Stimulated activated CD8-positive, alpha-beta memory T cell treated with anti-CD3 and anti-CD28 coated beads, Interleukin-15, amount 100 ng/mL, for 1 hour (primary cell): ENCODE data around the gene KLHL33.

Source experiments
- DNase-seq: peaks from one replicate; pipeline ENCODE4 v3.0.0-alpha.2; 2020; ENCODE audit warnings: low read depth

The KLHL33 gene, protein sequence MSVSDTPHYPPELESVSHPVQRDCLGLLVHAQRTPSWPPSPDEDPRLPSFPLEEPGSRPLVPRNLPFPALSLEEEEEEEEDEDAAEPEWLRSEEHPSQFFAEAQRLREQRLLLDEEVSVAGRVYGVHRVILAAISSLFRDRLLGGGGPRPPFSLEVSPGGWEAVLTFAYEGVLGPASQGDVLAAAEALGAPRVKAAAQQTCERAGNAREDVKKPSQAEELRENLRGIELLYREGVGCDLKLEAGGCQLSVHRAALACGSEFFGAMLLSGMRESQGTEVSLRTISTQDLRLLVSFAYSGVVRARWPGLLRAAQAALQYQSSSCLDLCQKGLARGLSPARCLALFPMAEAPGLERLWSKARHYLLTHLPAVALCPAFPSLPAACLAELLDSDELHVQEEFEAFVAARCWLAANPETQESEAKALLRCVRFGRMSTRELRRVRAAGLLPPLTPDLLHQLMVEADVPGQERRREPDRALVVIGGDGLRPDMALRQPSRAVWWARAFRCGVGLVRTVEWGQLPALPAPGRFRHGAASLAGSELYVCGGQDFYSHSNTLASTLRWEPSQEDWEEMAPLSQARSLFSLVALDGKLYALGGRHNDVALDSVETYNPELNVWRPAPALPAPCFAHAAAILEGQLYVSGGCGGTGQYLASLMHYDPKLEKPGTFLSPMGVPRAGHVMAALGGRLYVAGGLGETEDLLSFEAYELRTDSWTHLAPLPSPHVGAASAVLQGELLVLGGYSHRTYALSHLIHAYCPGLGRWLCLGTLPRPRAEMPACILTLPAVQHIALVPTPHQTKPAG

DNA sequence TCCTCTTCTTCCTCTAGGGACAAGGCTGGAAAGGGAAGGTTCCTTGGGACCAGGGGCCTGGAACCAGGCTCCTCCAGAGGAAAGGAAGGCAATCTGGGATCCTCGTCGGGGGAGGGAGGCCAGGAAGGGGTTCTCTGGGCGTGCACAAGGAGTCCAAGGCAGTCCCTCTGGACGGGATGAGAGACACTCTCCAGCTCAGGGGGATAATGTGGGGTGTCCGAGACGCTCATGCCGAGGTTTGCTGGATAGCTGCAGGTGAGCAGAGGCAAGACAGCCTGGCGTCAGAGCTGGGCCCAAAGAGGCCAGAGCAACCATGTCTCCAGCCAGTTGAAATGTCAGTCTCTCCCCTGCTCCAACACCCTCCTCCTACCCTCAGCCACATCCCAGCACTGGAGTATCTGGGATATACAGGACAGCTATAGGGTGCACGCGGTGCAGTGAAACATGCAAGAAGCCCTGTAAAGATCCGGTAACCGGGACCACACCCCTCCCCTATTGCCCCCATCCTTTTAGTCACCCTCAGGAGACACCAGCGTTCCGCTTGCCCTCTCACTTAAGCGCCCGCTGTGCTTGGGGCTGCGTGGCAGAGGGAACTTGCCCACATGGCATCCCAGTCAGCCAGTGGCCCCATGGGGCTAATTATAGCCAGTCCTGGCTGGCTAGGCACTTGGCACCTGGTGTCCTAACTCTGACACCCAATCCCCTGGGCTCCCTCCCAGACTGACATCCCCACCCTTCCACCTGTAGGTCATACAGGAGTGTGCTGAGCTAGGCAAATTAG is at the start of gene KLHL33:
KLHL33 (minus strand) TSS at position 585 of the 781 bp plus-strand sequence; CDS start at position 230, 355 bp downstream.
- no peak for DNase-seq

DNA sequence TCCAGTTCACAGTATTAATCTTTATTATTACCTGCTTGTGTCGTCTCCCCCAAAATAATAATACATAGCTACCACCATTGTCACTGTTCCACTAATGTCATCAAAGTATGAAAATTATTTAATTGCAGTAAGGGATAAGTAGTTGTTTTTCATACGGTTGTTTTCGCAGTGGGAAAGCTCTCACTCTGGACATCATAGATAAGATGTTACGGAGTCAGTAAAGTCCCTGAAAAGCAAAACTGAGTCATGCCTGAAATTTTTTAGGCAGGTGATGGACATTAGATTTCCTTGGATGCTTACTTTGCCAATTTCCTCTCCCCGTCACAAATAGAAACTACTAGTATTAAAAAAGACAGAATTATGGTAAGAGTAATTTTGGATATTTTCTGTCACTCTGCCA is 46.4 kb upstream of the KLHL33 start:
- DNase-seq, result no peak

DNA sequence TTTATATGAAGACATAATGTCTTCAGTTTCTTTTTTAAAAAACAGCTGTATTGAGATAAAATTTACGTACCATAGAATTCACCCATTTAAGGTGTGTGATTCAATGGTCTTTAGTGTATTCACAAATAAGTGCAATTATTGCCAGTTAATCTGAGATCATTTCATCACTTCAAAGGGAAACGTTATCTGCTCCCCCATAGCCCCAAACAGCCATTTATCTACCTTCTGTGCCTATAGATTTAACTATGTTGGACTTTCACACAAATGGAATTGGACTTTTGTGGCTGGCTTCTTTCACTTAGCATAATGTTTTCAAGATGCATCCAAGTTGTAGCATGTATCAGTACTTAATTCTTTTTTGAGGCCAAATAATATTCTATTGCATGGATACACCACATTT is 42.9 kb upstream of the KLHL33 start:
- no peak for DNase-seq

DNA sequence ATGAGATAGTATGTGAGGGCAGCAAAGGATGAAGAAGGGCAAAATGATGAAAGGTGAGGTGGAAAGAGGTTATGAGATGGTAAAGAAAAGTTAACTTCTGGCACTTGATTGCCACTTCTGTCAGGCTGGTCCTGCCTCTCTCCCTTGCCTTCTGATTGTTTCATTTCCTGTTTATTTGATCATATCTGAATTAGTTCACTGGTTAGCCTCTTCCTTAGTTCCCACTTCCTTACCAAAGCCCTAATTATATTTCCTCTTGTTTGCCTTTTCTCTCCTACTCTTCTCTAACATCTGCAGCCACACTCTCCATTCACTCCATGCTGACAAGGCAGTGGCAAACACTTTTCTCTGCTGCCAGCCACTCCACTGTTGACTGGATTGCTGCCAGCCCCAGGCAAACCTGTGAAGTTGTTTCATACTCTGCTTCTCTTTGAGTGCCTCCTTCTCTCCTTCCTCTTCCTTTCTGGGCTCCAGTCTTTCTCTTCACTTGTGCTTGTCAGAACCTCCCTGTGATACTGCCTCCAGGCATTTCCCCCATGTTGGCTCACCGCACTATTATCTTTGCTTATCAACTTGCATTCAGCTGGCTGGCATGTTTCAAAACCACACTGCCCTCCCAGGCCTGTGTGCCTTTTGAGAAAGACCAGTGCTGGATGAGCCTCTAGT is 41.4 kb upstream of the KLHL33 start:
- no peak for DNase-seq

DNA sequence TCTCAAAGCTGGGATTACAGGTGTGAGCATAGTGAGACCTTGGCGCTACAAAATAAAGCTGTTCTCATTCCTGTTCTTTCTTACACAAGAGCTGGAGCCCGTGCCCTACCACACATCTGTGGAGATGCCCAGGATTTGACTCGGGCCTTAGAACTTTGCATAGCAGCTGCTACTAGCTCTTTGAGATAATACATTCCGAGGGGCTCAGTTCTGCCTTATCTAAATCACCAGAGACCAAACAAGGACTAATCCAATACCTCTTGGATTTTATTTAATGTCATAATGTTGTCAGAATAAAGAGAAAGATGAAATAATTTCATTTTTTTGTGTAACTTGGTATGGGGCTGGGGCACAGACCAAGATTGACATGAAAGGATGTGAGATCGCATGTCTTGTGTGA is 40.8 kb upstream of the KLHL33 start:
- no peak for DNase-seq

DNA sequence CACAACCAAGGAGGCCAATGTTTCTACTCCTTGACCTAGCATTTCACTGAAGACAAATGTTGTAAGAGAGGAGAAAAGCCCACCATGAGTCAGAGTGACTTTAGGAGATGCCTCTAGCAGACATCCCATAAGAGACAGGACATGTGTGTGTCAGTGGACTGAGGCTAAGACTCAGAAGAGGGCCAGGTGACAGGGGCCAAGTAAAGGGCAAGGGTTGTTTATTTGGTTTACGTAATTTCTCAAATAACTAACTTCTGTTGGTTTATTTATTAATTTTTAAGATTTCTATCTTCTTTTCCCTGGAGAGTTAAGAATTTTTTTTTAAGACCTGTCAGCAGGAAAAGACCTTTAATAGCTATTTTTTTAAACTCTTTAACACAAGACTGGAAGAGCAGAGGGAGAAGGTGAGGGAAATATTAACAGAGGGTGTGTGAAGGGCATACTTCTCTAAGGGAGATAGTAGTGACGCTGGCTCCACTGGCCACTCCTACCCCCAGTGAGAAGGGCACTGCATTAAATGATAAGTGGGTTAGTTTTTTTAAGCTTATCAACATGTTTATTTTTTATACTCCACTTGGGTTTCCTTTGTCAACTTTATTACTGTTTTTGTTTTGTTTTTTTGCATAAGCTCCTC is 36.7 kb upstream of the KLHL33 start:
- no peak for DNase-seq

DNA sequence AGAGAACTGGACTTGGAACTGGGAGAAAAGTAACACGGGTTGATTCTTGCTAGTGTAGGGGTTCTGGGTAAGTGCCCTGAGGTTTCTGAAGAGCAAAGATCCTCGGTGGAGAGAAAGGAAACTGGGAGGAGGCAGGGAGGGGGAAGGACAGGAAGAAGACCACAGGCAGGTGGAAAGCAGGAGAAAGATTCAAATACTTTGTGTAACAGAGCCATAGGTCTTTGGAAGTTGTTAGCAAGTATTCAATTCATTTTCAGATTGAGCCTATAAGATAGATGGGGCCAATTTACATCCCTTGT is 34.6 kb upstream of the KLHL33 start:
- no peak for DNase-seq

DNA sequence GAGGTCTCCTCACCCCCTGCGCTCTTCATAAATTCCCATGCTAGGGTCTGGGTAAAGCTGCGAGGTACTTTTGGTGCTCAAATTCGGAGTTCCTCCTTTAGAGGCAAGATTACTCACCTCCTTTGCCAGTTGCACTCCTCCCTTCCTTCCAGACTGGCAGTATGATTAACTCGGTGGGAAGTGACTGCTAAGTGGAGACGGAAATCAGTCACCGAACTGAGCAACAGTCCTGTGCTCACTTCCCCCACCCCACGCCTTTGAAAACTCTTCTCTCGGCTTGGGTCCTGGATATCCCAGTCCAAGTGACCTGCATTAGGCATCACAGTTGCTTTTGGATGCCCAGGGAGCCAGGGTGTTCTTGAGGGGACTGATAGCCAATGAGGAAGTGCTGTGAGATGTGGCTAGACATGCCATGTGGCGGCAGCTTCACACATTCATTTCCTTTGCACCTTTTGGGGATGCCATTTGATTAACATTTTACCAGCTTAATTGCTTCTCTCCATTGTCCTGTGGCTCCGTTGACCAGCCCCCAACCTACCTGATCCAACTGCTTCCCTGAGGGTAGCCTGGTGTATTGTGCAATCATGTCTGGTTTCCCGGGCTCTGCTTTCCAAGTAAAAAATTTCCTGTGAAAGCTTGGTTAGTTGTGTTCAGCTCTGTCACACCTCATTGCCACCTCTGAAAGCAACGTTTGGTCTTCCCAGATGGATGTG is 34.1 kb upstream of the KLHL33 start:
- DNase-seq, result no peak

DNA sequence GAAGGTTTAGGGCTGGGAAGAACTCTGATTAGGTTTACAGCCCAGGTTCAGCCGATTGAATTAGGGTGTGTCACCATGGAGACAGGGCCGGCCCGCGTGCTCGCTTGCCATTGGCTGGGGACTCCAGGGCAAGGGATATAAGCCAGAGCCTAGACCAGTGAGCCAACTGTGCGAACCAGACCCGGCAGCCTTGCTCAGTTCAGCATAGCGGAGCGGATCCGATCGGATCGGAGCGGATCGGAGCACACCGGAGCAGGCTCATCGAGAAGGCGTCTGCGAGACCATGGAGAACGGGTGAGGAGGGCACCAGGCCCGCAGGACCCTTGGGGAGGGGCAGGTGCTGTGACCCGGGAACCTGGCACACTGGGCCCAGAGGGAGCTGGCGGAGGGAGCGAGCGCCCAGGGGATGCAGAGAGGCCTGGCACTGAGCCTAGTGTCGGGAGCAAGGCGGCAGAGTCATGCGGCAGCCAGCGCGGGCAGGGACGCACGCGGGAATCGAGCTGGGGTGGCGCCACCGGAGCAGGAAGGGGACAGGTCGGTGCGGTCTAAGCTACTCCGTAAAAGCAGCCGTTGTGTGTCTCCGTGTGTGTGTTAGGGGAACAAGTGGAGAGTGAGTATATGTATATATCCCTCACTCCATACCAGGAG is 33.4 kb upstream of the KLHL33 start, which contains the start of gene PNP:
PNP (plus strand) TSS at position 165 of the 648 bp plus-strand sequence; CDS start at position 284, 119 bp downstream.
- peak; percentile 68 for DNase-seq

DNA sequence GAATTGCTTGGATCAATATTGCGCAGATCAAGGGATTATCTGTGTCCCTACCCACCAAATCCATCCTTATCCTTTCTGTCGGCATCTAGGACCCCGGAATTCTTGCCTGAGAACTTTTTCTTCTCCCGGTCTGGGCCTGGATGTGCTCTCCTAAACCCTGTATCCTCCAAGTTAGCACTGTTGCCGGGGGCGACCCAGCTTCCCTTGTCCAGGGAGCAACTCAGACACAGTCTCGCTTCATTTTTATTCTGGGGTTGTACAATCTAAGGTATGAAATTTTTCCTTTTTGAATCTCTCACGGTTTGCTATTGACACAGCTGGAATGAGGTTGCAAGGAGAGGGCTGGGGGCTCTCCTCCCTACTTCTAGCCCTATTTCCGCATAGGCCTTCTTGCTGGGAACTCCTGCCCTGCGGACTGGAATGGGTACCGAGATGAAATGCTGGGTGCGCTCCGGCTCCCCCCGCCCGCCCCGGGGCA is 32.8 kb upstream of the KLHL33 start:
- DNase-seq, result no peak

DNA sequence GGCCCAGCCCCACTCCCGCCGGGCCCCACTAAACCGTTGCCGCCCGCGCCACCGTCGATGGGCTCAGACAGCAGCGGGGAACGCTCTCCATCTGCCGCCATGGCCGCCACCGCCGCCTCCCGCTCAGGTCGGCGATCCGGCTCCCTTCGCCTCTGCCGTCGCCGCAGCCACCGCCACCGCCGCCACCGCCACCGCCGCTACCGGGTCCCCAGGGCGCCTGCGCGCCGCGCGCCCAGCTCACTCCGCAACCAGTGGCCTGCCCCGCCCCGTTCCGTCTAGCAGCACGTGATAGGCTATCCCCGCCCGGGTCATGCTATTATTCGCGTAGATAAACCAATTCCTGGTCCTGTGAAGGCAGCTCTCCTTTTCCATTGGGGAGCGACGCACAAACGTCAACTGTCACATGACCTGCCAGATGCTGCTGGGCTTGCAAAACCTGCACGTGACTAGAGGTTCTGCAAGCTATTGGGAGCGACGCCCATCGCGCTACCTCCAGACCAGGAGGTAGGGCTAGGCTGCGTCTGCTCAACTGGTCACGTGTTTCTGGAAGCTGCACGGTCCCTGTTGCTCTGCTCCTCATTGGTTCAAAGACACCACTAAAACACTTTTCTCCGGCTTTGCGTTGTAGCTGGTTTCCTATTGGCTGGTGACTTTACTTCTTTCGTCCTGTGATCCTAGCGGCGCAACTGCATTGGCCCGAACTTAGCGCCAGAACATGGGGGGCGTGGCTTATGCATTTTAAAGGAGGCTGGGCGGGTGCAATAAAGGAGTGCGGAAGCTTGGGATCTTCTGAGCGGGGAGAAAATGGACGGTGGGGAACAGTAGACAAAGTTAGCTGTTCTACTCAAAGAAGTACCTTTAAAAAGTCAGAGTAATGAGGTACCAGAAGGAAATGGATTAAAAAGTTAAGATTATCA is 25.5 kb upstream of the KLHL33 start, which contains the start of gene PIP4P1:
PIP4P1 (minus strand) TSS at position 210 of the 917 bp plus-strand sequence; CDS start at position 101, 109 bp downstream.
- DNase-seq, result peak; percentile 95

DNA sequence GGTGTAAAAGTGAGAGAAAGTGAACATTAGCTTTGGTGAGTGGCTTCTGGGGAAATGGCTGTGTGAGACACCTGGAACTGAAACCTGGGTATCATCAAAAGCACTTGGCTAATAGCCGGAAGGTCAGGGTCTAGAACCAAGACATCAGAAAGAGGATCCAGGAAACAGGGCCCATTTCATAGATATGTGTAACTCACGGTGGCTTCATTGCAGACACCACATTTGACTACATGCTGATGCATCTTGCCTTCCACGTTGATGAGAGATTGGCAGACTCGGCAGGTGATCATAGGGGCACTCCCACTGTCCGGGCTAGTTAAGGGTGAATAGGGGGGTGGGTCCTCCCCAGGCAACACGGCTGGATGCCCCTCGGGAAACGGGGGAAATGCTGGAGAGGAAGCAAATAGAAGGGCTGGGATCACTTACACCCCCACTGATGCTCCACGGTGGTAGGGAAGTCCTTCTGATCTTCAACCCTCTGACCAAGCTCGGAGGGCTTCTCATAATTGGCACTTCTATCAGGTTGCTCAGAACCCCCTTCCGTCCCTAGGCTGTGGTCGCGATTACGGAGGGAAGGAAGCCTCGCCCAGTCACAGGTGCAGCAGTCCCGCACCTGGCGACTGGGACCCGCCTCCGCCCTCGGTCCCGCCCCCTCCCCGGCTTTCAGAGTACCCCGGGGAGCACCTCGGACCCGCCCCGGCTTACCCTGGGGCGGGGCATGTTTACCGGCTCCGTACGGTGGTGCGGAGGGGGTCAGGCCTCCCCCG is 24.7 kb upstream of the KLHL33 start:
- no peak for DNase-seq

DNA sequence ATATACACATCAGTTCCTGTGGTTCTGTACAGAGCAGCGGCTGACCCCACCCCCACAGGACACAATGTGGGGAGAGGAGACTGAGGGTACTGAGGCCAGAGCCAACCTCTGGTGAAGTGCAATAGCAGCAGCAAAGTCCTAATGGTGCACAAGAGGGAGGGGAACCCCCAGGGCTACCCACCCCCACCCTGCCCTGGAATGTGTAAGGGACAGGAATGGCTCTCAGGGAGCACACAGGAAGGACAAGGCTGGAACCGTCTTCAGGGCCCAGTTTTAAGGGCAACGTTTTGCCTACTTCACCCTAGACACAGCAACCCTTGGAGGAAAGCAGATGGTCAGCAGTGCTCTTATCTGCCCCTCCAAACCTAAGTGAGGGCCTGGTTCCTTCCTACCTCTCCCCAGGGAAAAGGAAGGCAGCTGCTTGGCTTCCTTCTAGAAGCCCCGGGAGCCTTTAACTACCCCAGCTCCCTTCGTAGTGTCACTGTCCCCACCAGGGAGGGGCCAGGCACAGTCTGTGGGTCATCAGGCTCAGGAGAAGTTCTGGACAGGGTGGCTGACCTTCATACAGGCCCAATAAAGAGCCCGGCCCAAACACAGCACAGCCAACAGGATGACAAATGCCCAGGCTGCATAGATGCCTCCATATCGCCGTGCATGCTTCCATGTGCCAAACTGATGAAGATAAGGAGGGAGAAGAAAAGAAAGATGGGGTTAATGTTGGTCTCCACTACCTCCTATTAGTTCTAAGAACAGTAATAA is 22.2 kb upstream of the KLHL33 start:
- DNase-seq, result no peak

DNA sequence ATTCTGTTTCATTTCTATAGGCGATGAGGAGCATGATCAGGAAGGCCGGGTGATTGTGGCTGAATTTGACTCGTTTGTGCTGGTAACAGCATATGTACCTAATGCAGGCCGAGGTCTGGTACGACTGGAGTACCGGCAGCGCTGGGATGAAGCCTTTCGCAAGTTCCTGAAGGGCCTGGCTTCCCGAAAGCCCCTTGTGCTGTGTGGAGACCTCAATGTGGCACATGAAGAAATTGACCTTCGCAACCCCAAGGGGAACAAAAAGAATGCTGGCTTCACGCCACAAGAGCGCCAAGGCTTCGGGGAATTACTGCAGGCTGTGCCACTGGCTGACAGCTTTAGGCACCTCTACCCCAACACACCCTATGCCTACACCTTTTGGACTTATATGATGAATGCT is 21.0 kb upstream of the KLHL33 start:
- DNase-seq, result no peak

DNA sequence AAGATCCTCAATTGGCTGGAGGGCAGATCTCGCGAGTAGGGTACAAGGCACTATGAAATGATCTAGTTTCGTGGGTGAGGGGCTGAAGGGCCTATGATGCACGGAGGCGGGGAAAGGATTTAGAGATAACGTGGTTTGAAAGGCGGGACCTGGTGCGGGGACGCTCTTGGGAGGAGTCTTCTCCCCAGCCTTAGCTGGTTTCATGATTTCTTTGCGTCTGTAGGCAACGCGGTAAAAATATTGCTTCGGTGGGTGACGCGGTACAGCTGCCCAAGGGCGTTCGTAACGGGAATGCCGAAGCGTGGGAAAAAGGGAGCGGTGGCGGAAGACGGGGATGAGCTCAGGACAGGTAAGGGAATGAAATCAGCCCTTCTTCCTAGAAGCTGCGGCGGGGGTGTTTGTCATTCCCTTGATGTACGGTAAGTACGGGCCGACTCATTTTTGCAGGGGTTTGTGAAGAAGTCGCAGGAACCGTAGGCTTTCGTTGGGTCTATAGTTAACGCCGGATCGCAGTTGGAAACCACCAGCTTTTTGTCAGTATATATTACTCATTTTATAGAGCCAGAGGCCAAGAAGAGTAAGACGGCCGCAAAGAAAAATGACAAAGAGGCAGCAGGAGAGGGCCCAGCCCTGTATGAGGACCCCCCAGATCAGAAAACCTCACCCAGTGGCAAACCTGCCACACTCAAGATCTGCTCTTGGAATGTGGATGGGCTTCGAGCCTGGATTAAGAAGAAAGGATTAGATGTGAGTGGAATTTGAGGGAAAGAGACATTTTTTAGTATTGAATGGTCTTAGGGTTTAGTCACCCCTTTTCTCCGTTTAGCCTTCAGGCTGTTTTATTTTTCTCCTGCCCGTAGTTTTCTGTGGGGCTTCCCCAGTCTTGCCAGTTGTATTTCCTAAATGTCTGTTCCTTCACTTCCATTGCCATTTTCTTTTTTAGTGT is 19.7 kb upstream of the KLHL33 start:
- no peak for DNase-seq
